COLO829 (cell line): ENCODE measurements around the gene HNRNPA2B1.

Source experiments
- DNase-seq: peaks from one replicate; pipeline ENCODE4 v3.0.0; 2012; ENCODE audit warnings: low spot score

HNRNPA2B1 gene

DNA sequence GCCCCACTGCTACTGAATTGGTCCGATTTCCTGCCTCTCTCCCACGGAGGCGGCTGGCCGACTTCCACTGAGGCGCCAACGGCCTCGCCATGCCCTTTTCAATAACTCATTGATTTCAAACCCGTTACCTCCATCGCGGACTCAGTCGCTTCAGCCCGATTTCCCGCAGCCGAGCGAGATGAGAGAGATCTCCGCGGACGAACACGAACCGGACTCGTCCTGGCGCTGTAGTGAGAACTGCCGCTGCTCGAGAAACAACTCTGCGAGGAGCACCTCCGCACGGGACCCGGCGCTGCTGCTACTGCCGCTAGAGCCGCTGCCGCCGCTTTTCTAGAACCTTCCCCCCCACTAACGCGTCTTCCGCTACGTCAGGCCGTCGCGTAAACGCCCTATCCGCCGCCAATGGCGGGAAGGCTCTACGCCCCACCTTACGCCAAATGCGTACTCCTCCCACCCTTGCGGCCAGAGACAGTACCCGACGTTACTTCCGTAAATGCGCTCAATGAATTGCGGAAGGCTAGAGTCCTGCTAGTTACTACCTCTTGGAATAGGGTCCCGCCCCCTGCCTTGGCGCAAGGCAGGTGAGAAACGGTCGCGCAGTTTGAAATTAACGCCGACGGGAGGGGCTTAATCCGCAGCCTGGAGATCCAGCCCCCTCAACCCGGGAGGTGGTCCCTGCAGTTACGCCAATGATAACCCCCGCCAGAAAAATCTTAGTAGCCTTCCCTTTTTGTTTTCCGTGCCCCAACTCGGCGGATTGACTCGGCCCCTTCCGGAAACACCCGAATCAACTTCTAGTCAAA, at the start of gene HNRNPA2B1:
HNRNPA2B1 (minus strand) TSS at position 303 of the 803 bp plus-strand sequence; CDS start at position 134, 169 bp downstream.
- peak; percentile 89 for DNase-seq

DNA sequence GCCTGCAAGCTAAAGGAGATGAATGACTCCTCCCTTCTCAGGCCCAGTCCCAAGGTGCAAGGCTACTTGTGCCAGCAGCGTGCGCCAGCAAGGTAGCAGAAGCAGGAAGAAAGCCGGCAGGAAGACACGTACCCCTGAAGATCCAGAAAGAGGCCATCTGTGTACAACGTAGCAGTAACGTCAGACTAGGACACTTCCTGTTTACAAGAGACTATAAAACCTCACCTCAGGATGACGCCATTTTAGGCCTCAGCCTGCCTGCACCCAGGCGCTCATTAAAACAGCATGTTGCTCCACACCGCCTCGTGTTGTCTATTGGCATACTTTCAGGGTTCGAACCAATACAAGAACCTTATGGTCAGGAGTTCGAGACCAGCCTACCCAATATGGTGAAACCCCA, 49.7 kb upstream of the HNRNPA2B1 start:
- no peak for DNase-seq

DNA sequence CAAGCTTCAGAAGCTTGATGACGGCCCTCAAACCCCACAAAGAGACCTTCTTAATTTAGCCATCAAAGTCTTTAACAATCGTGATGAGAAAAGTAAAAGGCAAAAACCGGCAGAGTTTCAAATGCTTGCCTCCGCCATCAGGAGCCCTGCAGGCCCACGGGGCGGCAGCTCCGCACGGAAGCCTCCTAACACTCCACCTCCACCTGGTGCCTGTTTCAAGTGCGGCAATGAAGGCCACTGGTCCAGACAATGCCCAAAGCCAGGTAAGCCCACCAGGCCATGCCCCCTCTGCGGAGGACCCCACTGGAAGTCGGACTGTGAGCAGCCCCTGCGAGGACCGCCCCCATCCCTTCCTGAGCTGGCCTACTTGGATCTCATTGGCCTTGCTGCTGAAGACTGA, 44.6 kb upstream of the HNRNPA2B1 start:
- DNase-seq = no peak

DNA sequence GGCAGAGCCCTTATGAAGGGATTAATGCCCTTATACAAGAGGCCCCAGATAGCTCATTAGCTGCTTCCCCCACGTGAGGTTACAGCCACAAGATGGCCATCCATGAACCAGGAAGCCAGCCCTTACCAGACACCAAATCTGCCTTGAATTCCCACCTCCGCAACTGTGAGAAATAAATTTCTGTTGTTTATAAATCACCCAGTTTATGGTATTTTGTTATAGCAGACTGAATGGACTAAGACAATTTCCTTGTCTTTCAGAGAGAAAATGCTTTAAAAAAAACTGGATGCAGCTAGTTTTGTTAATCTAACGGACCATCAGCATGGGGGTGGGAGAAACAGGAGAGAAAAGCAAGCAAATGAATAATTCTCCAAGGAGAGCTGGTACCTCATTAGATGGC, 37.5 kb upstream of the HNRNPA2B1 start:
- no peak for DNase-seq

DNA sequence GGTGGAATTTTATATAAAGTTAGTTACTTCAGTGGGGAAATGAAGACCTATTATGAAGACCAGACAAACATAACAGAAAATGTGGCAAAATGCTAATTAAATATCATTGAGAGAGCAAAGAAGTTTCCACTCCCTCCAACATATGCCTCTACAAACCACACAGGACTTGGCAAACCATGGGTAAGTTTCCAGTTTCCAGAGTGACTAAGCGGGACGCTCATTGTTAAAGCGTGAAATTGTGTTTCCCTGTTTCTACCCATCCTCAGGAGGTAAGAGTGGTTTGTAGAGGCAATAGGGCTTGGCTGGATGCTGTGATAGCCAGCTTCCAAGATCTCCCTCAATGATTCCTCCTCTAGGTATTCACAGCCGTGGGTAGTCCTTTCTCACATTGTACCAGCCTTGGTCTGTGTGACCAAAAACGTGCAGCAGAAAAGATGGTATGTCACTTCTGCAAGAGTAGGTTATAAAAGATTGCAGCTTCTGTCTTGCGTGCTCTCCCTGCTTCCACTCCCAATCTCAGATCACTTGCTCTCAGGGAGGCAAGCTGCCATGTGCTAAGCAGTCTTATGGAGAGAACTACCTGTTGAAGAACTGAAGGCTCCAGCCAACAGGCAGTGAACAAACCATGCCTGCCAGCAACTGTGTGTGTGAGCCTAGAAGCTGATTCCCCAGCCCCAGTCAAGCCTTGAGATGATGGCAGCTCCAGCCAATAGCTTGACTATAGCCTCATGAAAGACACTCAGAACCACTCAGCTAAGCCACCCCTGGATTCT, 36.7 kb upstream of the HNRNPA2B1 start:
- no peak for DNase-seq

DNA sequence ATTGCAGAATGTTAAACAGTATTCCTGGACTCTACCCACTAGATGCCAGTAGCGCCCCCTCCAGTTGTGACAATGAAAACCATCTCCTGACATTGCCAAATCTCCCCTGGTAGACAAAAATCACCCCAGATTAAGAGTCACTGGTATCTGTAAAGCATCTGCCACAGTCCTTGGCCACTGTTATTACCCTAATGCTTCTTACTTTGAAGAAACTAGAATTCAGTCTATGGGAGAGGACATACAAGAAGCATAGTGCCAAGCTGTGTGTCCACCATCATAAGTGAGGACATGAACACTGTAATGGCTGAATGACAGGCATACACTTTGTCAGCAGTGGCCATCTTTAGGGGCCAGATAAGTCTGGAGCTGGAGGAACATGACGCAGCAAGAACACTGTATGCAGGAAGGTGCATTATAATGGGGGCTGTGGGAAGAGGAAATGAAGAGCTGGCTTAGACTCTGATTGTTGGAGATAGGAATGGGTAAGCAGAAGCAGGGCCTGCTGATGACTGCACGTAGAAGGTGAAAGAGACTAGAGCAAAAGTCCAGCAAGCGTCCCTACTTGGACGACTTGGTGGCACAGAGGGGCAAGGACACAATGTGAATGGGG, 33.5 kb upstream of the HNRNPA2B1 start:
- no peak for DNase-seq

DNA sequence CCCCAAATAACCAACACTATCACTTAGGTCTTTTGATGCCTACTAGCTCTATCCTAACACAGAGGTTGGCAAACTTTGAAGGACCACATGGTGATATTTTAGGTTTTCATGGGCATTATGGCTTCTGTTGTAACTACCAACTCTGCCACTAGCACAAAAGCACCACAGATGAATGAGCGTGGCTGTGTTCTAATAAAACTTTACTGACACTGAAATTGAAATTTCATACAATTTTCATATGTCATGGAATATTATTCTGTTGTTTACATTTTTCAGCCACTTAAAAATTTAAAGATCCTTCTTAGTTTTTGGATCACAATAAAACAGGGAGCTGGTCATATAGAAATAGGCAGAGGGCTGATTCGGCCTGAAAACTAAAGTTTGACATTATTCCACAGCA, 27.4 kb upstream of the HNRNPA2B1 start:
- no peak for DNase-seq

DNA sequence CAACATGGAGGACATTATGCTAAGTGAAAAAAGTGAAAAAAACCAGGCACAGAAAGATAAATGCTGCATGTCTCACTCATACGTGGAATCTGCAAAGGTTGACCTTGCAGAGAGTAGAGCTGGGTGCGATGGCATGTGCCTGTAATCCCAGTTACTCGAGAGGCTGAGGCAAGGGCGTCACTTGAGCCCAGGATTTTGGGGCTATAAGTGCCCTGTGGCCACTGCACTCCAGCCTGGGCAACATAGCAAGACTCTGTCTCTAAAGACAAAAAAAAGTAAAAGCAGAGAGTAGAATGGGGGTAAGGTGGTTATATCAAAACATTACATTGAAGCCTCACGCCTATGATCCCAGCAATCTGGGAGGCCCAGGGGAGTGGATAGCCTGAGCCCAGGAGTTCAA, 23.8 kb upstream of the HNRNPA2B1 start:
- no peak for DNase-seq

DNA sequence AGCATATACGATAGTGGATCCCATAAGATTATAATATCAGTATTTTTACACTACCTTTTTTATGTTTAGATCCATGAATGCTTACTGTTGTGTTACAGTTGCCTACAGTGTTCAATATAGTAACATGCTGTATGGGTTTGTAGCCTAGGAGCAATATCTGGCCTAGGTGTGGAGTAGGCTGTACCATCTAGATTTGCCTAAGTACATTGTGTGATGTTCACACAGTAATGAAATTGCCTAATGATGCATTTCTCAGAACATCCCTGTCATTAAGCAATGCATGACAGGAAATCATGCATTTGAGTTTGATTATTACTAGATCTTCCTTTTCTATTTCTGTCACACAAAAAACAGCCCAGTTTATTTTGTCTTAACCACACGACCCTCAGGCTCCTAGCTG, 15.5 kb upstream of the HNRNPA2B1 start:
- no peak for DNase-seq

DNA sequence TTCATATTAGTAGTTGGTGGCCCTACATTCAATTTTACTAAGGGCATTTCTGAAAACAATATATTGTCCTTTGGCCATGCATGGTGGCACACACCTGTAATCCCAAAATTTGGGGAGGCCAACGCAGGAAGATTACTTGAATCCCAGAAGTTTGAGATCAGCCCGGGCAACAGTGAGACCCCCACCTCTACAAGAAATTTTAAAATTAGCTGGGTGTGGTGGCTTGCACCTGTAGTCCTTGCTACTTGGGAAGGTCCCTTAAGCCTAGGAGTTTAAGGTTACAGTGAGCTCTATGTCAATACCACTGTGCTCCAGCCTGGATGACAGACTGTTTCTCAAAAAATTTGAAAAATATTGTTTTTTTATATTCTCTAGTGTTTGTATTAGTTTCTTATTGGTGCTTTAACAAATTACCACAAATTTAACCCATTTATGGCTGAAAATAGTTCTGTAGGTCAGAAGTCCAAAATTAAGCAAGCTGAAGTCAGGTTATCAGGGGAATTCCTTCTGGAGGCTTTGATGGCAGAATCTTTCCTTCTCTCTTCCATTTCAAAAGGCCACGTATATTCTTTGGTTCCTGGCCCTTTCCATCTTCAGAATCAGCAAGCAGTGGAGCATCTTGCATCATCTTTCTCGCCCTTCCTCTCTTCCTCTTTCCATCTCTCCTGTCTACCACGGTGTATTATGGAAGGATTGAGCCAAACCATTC, 13.4 kb upstream of the HNRNPA2B1 start:
- DNase-seq = no peak

DNA sequence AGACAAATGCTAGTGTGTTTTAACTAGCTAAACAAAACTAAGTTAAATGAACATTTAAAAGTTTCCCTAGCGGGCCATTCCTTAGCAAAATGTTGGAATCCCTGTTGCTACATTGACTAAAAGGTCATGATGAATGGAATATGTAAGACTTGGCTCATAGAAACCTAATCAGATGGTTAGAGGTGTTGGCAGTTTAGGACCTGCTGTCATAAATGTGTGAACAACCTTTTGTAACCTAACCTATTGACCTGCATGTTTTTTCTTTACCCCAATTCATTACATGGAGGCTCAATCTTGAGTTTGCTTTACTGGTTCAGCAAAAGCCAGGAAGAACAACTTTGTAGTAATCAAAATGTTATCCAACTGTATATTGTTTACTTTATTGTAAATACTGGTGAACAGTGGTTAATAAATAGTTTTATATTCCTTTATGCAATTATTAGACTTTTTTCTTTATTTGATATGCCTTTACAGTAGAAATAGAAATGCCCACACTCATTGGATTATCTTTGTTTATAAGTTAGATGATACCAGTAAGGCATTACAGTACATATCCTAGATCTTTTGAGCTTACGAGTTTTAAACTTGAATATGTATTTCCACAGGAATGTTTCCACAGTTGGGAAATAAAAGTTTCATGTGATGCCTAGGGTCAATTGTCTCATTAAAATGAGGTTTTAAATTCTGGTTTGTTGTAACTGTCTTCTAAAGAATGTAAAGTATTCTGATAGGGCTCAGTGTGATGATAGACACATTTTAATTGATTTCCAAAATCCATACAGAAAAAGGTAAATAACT, 12.6 kb upstream of the HNRNPA2B1 start:
- no peak for DNase-seq

DNA sequence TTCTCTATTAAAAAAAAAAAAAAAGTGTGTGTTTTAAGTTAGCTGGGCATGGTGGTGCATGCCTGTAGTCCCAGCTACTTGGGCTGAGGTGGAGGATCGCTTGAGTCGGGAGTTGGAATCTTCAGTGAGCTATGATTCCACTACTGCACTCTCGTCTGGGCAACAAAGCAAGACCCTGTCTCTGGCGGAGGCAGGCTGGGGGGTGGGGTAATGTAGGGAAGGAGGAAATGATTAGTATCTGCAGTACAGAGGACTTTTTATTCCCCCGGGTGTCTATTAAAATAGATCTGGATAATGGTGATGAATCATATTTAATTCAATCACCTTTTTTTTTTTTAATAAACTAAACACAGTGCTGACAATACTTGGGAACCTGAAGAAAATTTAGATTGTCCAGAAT, 7.5 kb upstream of the HNRNPA2B1 start:
- DNase-seq = peak; percentile 75

DNA sequence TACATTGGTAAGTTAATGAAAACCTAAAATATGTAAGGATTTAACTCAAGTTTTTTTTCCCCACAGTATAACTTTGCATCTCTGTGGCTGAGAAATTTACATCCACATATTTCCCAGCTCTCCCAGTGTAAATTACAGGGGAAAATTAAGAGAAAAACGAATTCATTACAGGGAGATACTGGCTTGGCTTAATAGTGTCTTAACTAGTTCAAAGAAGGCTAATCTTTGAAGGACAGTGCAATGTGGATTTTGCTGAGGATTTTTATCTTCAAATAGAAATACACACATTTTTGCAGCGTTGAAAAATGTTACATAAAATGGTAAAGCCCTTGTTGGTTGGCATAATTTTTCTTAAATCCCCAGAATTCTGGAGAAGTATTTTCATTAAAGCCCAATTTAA, 2.5 kb upstream of the HNRNPA2B1 start:
- DNase-seq = no peak

DNA sequence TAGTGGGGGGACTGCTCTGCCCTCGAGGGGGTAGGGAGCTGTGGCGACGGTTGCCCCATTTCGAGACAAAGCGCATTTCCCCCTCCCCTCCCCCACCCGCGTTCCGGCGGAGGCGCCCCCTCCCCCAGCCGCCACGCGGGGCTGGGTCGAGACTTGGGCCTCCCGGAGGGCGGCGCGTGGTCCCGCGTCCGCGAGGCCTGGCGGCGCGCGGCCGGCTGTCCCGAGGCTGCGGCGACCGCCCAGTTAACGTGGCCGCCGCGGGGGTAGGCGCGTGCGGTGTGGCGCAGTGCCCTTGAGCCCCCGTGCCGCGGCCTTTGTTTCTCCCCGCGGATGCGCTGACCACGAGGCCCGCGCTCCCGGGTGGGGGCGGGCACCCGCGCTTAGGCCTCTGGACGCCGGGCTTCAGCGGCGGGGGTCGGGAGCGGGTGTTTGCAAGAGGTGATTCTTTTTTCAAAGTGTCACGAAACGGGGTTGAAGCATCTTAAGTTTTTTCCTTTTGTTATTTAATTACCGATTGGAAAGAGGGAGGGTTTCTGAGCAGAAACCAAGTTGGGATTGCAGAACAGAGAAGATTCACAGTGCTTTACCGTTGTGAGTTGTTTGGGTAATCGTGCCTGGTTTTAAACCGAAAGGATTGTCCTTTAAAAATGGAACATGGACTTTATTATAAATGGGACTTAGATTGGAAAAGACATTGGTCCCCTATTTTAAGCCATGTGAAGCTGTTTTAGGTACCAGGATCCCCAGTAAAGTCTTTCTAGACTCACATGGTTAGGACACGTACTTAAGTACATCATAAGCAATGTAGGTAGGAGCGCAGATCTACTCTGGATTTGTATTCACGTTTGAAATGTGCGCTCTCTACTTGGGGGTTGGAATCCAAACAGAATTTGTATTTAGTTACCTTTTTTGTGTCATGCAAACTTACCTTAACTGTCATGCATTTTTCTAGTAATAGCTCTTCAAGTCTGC, 1.8 kb upstream of the HNRNPA2B1 start:
- DNase-seq = peak; percentile 36

DNA sequence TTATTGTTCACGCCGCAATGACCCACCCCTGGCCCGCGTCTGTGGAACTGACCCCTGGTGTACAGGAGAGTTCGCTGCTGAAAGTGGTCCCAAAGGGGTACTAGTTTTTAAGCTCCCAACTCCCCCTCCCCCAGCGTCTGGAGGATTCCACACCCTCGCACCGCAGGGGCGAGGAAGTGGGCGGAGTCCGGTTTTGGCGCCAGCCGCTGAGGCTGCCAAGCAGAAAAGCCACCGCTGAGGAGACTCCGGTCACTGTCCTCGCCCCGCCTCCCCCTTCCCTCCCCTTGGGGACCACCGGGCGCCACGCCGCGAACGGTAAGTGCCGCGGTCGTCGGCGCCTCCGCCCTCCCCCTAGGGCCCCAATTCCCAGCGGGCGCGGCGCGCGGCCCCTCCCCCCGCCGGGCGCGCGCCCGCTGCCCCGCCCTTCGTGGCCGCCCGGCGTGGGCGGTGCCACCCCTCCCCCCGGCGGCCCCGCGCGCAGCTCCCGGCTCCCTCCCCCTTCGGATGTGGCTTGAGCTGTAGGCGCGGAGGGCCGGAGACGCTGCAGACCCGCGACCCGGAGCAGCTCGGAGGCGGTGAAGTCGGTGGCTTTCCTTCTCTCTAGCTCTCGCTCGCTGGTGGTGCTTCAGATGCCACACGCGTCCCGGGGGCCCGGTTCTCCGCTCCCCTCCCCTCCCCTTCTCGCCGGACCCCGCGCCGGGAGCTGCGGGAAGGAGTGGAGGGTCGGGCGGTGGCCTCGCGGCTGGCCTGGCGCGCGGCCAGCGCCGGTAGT, 887 bp upstream of the HNRNPA2B1 start, which contains the start of gene CBX3:
CBX3 (plus strand) TSS at position 499 of the 772 bp plus-strand sequence. CDS start 1,254 bp downstream, outside the sequence.
- DNase-seq = peak; percentile 79

DNA sequence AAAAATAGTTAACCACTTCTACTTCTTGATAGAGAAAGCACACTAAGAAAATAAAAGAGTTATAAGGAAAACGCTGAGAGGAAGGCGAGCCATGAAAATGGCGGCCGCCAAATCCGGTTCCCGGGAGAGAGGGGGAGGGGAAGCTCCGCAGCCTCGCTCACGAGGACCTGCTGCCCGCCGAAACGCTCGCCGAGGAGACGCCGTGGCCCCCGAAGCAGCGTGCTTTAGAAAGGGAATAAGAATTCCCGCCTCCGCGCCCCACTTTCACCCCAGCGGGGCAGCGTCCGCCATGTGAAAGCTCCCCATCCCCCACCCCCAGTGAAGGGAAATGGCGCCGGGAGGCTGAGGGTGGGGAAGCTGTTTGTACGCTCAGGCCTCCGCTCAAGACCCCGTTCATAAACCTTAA, 505 bp downstream of the HNRNPA2B1 start:
- DNase-seq = no peak

DNA sequence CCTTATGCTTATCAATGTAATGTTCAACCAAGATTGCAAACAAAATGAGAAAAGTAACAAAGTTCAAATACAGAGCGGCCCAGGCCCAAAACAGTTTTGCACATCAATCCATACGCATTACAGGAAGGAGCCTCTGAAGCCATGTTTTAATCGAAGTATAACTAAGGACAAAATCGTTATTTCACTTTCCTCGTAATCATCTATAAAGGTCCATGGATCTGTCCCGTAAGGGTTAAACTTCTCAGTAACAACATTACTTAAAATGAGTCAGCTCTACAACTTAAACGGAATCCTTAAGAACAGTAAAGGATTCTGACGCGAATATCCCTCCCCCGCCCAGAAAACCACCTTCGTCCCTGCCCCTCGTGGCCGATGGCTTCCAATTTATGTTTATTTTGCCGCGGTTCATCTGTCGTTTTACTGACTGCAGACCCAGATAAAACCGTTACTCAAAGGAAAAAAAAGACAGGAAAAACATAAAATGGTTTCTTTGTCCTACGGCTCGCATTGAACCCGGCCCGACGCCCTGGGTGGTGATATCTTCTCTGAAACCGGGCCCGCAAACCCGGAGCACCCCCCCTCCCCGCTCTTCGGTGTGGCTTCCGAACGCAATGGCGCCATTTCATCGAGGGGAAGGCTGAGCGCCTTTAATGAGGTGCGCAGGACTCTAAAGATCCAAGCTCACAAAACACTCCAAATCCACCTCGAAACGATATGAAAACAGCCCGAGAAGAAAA, 1.1 kb downstream of the HNRNPA2B1 start:
- DNase-seq = no peak

DNA sequence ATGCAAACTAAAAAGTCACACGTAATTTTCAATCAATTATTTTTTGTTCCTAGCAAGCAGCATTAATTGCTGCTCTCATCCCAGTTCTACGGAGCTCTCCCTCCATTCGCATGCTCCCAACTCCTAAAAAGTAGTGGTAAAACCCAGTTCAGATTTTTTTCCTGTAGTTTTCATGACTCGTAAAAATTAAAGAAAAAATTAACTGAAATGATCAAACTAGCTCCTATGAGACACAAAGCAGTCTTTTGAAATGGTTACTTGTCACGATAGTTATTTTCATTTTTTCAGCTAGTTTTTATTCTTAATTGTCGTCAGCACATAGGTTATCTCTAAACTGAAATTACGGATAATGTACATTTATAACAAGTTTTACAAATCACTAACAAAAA, 1.8 kb downstream of the HNRNPA2B1 start:
- no peak for DNase-seq
